ENCODE measurements around the gene ITGAX. TPM values are rescaled to one million over a fixed set of nuclear protein-coding genes. Genes with fewer than 3 reads are reported as not detected.

Gene ITGAX
- polyA plus RNA-seq, 1 of the 3 experiments (the other 2 are of a cell fraction) = 0.66 TPM

DNA sequence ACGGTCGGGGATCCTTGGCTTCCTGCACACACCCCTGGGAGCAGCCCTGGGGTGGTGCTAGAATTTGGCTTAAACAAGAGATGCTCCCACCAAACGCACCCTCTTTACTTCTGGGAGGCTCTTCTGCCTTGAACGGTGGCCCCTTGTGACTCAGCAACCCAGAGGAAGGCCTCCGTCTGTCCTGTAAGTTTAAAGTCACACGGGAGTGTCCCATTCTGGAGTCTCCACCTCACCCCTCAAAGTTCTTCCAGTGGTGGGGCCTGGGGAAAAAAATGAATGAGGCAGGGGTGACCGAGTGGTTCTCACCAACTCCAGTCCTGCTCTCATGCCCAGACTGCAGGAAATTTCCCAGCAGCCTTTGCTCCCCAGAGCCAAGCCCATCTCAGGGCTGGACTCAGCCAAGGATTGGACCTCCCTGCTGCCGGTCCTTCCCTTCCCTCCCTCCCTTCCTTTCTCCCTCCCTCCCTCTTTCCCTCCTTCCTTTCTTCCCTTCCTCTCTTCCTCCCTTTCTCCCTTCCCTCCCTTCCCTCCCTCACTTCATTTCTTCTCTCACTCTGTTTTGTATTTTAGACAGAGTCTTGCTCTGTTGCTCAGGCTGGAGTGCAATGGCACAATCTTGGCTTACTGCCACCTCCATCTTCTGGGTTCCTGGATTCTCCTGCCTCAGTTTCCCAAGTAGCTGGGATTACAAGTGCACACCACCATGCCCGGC lies 49.5 kb downstream of the ITGAX start:
- Histone ChIP-seq H3F3A (replicated peaks; ENCODE audit: insufficient read depth) (peaks cover 9% of the 10 kb centered on the region), H3K4me1 (ENCODE audit: control insufficient read depth in 1 of 2, insufficient read depth in 2 of 2, low read depth in 1 of 2, low read length in 1 of 2) (peaks cover 0 to 6% of the 10 kb centered on the region in 2 experiments; a peak in 1 of 4 replicates), H3K36me3 (replicated peaks in 1 of 2; ENCODE audit: control insufficient read depth in 1 of 2, insufficient read depth in 2 of 2, low read length in 1 of 2) (no peaks in the 10 kb centered on the region), H3K27ac (ENCODE audit: low read depth in 2 of 2, low read length in 1 of 2) (no peak overlapping the region), H3K4me2 (peak overlapping the region; percentile 88), H2AFZ (ENCODE audit: low read depth) (peak overlapping the region; percentile 52; the same call in 1 of the 2 replicates), H3K4me3 (ENCODE audit: low read depth in 2 of 2, low read length in 1 of 2) (peak overlapping the region; percentile 52 to 69), H3K9me3 (no peaks in the 10 kb centered on the region), H3K27me3 (ENCODE audit: insufficient read depth) (peaks cover 14% of the 10 kb centered on the region; the same call in 1 of the 2 replicates), H3K79me2 (ENCODE audit: insufficient read depth) (peaks cover 7% of the 10 kb centered on the region; the same call in 1 of the 2 replicates), H3K9me2 (no peaks in the 10 kb centered on the region), H3K9ac (peak overlapping the region; percentile 51), H4K20me1 (ENCODE audit: insufficient read depth) (no peaks in the 10 kb centered on the region)
- ChIA-PET CTCF (interaction anchor here (0.6 kb wide), 1 partner anchor 464 kb away, joined by 3 read pairs; no protein-coding TSS in a partner anchor), POLR2A (no interaction called here)
- WGBS (ENCODE audit: low lambda C conversion rate) = 13% methylated on average over 9 of the region's 9 CpGs
- DNase-seq = no peak
- TF ChIP-seq MEF2A (IDR thresholded peaks at IDR 0.05; ENCODE audit: borderline replicate concordance, low read depth) (no peak), CHD2 (IDR thresholded peaks at IDR 0.05; ENCODE audit: low read length, partially characterized antibody) (no peak), FOXJ3 (CRISPR knock-in tag; IDR thresholded peaks at IDR 0.05) (no peak), RFX5 (IDR thresholded peaks at IDR 0.05; ENCODE audit: low read length) (no peak), RAD21 (IDR thresholded peaks at IDR 0.05; ENCODE audit: low read length) (no peak), FOSL2 (IDR thresholded peaks at IDR 0.05; ENCODE audit: borderline replicate concordance, low read depth) (no peak), TAF1 (IDR thresholded peaks at IDR 0.05; ENCODE audit: borderline replicate concordance, low read depth, low read length) (peak; percentile 63), POLR2AphosphoS5 (IDR thresholded peaks at IDR 0.05; ENCODE audit: low read depth, low read length) (peak; percentile 92), GABPA (IDR thresholded peaks at IDR 0.05; ENCODE audit: low read depth) (peak; percentile 74)
- TF ChIP-seq, protein P1, sequence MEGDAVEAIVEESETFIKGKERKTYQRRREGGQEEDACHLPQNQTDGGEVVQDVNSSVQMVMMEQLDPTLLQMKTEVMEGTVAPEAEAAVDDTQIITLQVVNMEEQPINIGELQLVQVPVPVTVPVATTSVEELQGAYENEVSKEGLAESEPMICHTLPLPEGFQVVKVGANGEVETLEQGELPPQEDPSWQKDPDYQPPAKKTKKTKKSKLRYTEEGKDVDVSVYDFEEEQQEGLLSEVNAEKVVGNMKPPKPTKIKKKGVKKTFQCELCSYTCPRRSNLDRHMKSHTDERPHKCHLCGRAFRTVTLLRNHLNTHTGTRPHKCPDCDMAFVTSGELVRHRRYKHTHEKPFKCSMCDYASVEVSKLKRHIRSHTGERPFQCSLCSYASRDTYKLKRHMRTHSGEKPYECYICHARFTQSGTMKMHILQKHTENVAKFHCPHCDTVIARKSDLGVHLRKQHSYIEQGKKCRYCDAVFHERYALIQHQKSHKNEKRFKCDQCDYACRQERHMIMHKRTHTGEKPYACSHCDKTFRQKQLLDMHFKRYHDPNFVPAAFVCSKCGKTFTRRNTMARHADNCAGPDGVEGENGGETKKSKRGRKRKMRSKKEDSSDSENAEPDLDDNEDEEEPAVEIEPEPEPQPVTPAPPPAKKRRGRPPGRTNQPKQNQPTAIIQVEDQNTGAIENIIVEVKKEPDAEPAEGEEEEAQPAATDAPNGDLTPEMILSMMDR (IDR thresholded peaks at IDR 0.05) = no peak
- TF ChIP-seq, protein P2, sequence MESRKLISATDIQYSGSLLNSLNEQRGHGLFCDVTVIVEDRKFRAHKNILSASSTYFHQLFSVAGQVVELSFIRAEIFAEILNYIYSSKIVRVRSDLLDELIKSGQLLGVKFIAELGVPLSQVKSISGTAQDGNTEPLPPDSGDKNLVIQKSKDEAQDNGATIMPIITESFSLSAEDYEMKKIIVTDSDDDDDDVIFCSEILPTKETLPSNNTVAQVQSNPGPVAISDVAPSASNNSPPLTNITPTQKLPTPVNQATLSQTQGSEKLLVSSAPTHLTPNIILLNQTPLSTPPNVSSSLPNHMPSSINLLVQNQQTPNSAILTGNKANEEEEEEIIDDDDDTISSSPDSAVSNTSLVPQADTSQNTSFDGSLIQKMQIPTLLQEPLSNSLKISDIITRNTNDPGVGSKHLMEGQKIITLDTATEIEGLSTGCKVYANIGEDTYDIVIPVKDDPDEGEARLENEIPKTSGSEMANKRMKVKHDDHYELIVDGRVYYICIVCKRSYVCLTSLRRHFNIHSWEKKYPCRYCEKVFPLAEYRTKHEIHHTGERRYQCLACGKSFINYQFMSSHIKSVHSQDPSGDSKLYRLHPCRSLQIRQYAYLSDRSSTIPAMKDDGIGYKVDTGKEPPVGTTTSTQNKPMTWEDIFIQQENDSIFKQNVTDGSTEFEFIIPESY (IDR thresholded peaks at IDR 0.05; ENCODE audit: borderline replicate concordance, low read depth) = no peak
- TF ChIP-seq, protein P3, sequence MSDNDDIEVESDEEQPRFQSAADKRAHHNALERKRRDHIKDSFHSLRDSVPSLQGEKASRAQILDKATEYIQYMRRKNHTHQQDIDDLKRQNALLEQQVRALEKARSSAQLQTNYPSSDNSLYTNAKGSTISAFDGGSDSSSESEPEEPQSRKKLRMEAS (IDR thresholded peaks at IDR 0.05; ENCODE audit: low read depth) = 0 out of 2 replicates have a peak, but pooled peaks have one; percentile 30
- TF ChIP-seq, protein P4, sequence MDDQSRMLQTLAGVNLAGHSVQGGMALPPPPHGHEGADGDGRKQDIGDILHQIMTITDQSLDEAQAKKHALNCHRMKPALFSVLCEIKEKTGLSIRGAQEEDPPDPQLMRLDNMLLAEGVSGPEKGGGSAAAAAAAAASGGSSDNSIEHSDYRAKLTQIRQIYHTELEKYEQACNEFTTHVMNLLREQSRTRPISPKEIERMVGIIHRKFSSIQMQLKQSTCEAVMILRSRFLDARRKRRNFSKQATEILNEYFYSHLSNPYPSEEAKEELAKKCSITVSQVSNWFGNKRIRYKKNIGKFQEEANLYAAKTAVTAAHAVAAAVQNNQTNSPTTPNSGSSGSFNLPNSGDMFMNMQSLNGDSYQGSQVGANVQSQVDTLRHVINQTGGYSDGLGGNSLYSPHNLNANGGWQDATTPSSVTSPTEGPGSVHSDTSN (IDR thresholded peaks at IDR 0.05) = peak; percentile 96
- TF ChIP-seq, protein P5, sequence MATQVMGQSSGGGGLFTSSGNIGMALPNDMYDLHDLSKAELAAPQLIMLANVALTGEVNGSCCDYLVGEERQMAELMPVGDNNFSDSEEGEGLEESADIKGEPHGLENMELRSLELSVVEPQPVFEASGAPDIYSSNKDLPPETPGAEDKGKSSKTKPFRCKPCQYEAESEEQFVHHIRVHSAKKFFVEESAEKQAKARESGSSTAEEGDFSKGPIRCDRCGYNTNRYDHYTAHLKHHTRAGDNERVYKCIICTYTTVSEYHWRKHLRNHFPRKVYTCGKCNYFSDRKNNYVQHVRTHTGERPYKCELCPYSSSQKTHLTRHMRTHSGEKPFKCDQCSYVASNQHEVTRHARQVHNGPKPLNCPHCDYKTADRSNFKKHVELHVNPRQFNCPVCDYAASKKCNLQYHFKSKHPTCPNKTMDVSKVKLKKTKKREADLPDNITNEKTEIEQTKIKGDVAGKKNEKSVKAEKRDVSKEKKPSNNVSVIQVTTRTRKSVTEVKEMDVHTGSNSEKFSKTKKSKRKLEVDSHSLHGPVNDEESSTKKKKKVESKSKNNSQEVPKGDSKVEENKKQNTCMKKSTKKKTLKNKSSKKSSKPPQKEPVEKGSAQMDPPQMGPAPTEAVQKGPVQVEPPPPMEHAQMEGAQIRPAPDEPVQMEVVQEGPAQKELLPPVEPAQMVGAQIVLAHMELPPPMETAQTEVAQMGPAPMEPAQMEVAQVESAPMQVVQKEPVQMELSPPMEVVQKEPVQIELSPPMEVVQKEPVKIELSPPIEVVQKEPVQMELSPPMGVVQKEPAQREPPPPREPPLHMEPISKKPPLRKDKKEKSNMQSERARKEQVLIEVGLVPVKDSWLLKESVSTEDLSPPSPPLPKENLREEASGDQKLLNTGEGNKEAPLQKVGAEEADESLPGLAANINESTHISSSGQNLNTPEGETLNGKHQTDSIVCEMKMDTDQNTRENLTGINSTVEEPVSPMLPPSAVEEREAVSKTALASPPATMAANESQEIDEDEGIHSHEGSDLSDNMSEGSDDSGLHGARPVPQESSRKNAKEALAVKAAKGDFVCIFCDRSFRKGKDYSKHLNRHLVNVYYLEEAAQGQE (IDR thresholded peaks at IDR 0.05; ENCODE audit: low read depth, low read length) = no peak
- TF ChIP-seq, protein P6, sequence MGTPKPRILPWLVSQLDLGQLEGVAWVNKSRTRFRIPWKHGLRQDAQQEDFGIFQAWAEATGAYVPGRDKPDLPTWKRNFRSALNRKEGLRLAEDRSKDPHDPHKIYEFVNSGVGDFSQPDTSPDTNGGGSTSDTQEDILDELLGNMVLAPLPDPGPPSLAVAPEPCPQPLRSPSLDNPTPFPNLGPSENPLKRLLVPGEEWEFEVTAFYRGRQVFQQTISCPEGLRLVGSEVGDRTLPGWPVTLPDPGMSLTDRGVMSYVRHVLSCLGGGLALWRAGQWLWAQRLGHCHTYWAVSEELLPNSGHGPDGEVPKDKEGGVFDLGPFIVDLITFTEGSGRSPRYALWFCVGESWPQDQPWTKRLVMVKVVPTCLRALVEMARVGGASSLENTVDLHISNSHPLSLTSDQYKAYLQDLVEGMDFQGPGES (IDR thresholded peaks at IDR 0.05; ENCODE audit: low read depth, low read length) = no peak

Measured in SK-N-SH (cell line).